Astrocyte (in vitro differentiated cells and primary cell): ENCODE data around the gene SLC8B1. TPM values are rescaled to one million over a fixed set of nuclear protein-coding genes. Genes with fewer than 3 reads are reported as not detected.

Experiments
- DNase-seq: peaks from one replicate; pipeline ENCODE4 v3.0.0-alpha.2; 2010; ENCODE audit warnings: low read depth
- FAIRE-seq: peaks from 2 replicates; lab custom pipeline; 2011; peaks lifted over from hg19 to GRCh38; lab: Jason Lieb, UNC
- H2AFZ ChIP-seq: 2 replicates; pipeline ENCODE4 v1.6.0; 2012; ENCODE audit warnings: low read depth, low read length, inconsistent platforms
- H3K27ac ChIP-seq: 2 replicates; pipeline ENCODE4 v1.5.1; 2011; ENCODE audit warnings: low read depth, low read length, inconsistent platforms
- H3K27me3 ChIP-seq: 2 replicates; pipeline ENCODE4 v1.6.0; 2011; ENCODE audit warnings: low read length, inconsistent platforms; ENCODE audit not compliant: insufficient read depth
- H3K36me3 ChIP-seq: 2 replicates; pipeline ENCODE4 v1.5.1; 2011; ENCODE audit warnings: low read length, inconsistent platforms; ENCODE audit not compliant: insufficient read depth
- H3K4me1 ChIP-seq: 2 replicates; pipeline ENCODE4 v1.5.1; 2011; ENCODE audit warnings: low read length, inconsistent platforms; ENCODE audit not compliant: insufficient read depth
- H3K4me2 ChIP-seq: 2 replicates; pipeline ENCODE4 v1.6.0; 2012; ENCODE audit warnings: low read length, inconsistent platforms
- H3K4me3 ChIP-seq: 2 replicates; pipeline ENCODE4 v1.5.1; 2011; ENCODE audit warnings: low read depth, mild to moderate bottlenecking, low read length, inconsistent platforms; ENCODE audit not compliant: insufficient read depth
- H3K79me2 ChIP-seq: 2 replicates; pipeline ENCODE4 v1.6.0; 2012; ENCODE audit warnings: mild to moderate bottlenecking, low read length, inconsistent platforms; ENCODE audit not compliant: insufficient read depth
- H3K9ac ChIP-seq: 2 replicates; pipeline ENCODE4 v1.6.0; 2012; ENCODE audit warnings: mild to moderate bottlenecking, low read length, inconsistent platforms
- H3K9me3 ChIP-seq: 2 replicates; pipeline ENCODE4 v1.5.1; 2012; ENCODE audit warnings: low read depth, mild to moderate bottlenecking, low read length, inconsistent platforms; ENCODE audit not compliant: insufficient read depth
- H4K20me1 ChIP-seq: 2 replicates; pipeline ENCODE4 v1.6.0; 2012; ENCODE audit warnings: low read length, inconsistent platforms; ENCODE audit not compliant: insufficient read depth
- H3K27ac Mint-ChIP-seq: one replicate; pipeline ENCODE4 v1.8.0; 2021; ENCODE audit warnings: mild to moderate bottlenecking, mixed read lengths; ENCODE audit not compliant: unreplicated experiment
- H3K27me3 Mint-ChIP-seq: one replicate; pipeline ENCODE4 v1.8.0; 2021; ENCODE audit warnings: low read depth, mixed read lengths; ENCODE audit not compliant: unreplicated experiment
- H3K36me3 Mint-ChIP-seq: one replicate; pipeline ENCODE4 v1.8.0; 2021; ENCODE audit warnings: low read depth, mixed read lengths; ENCODE audit not compliant: unreplicated experiment
- H3K4me1 Mint-ChIP-seq: one replicate; pipeline ENCODE4 v1.8.0; 2021; ENCODE audit warnings: low read depth, mixed read lengths; ENCODE audit not compliant: unreplicated experiment
- H3K4me3 Mint-ChIP-seq: one replicate; pipeline ENCODE4 v1.8.0; 2021; ENCODE audit warnings: mild to moderate bottlenecking, moderate library complexity, mixed read lengths; ENCODE audit not compliant: unreplicated experiment
- H3K9me3 Mint-ChIP-seq: one replicate; pipeline ENCODE4 v1.8.0; 2021; ENCODE audit warnings: mild to moderate bottlenecking, mixed read lengths; ENCODE audit not compliant: unreplicated experiment
- EZH2 ChIP-seq: IDR thresholded peaks from 2 replicates; pipeline ENCODE4 v1.6.1; 2012; ENCODE audit warnings: mild to moderate bottlenecking, low read length, inconsistent platforms; ENCODE audit not compliant: insufficient read depth
- total RNA-seq: library from RNA; stranded (reverse); gene quantifications from 2 replicates; pipeline ENCODE4 v1.2.1, GENCODE V29; 2021
- TF ChIP-seq, protein P1 (sequence below): IDR thresholded peaks from 2 replicates; pipeline ENCODE4 v1.5.1; 2011; ENCODE audit warnings: low read depth, mild to moderate bottlenecking, inconsistent platforms, low read length, moderate library complexity; ENCODE audit not compliant: insufficient read depth

Gene SLC8B1
- total RNA-seq, 1 donor from 2014 or later, result 8.6 TPM

DNA sequence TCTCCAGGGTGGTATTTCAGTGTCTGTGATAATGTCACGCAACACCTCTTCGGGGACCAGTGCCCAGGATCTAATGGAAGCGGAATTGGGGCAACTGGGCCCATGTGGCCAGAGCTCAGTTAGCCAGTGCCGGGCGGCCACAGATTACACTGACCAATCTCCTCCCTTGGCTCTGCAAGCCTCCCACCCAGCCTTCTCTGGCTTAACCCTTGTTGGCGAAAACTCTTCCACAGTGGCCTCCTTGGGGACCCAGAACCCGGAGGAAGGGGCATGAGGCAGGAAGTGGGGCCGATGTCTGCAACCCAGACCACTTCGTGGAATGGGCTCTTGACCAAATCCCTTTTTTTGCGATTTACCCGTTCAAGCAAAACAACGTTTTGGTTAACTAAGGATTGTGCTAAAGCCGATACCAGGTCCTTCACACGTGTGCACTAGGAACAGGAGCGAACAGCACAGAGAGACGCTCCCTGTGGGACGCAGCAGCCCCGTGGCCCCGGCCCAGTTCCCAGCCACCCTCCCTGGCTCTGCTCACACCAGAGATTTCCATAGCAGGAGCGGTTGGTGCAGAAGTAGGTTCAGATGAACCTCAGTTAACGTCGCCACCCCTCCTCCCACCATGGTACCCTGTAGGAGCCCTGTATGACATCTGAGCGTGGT, 38.2 kb downstream of the SLC8B1 start:
- no peak overlapping the region for H2AFZ ChIP-seq
- no peaks in the 10 kb centered on the region for H3K36me3 ChIP-seq
- H3K4me3 Mint-ChIP-seq, result no peak overlapping the region
- peaks cover 23% of the 10 kb centered on the region for H3K36me3 Mint-ChIP-seq
- H3K9me3 ChIP-seq, result no peaks in the 10 kb centered on the region
- no peak overlapping the region for H3K4me2 ChIP-seq
- H3K4me1 ChIP-seq, result peaks cover 14% of the 10 kb centered on the region
- H3K4me1 Mint-ChIP-seq, result peaks cover 19% of the 10 kb centered on the region
- no peaks in the 10 kb centered on the region for H3K27me3 Mint-ChIP-seq
- H3K27me3 ChIP-seq, result no peaks in the 10 kb centered on the region
- H3K27ac Mint-ChIP-seq, result no peak overlapping the region
- H3K27ac ChIP-seq, result no peak overlapping the region
- no peak overlapping the region for H3K9ac ChIP-seq
- no peaks in the 10 kb centered on the region for H3K9me3 Mint-ChIP-seq
- no peaks in the 10 kb centered on the region for H3K79me2 ChIP-seq
- no peak overlapping the region for H3K4me3 ChIP-seq
- no peak for DNase-seq
- TF ChIP-seq, protein P1, sequence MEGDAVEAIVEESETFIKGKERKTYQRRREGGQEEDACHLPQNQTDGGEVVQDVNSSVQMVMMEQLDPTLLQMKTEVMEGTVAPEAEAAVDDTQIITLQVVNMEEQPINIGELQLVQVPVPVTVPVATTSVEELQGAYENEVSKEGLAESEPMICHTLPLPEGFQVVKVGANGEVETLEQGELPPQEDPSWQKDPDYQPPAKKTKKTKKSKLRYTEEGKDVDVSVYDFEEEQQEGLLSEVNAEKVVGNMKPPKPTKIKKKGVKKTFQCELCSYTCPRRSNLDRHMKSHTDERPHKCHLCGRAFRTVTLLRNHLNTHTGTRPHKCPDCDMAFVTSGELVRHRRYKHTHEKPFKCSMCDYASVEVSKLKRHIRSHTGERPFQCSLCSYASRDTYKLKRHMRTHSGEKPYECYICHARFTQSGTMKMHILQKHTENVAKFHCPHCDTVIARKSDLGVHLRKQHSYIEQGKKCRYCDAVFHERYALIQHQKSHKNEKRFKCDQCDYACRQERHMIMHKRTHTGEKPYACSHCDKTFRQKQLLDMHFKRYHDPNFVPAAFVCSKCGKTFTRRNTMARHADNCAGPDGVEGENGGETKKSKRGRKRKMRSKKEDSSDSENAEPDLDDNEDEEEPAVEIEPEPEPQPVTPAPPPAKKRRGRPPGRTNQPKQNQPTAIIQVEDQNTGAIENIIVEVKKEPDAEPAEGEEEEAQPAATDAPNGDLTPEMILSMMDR, result no peak
- TF ChIP-seq EZH2, result no peak
- no peak for FAIRE-seq
- H4K20me1 ChIP-seq, result no peaks in the 10 kb centered on the region

DNA sequence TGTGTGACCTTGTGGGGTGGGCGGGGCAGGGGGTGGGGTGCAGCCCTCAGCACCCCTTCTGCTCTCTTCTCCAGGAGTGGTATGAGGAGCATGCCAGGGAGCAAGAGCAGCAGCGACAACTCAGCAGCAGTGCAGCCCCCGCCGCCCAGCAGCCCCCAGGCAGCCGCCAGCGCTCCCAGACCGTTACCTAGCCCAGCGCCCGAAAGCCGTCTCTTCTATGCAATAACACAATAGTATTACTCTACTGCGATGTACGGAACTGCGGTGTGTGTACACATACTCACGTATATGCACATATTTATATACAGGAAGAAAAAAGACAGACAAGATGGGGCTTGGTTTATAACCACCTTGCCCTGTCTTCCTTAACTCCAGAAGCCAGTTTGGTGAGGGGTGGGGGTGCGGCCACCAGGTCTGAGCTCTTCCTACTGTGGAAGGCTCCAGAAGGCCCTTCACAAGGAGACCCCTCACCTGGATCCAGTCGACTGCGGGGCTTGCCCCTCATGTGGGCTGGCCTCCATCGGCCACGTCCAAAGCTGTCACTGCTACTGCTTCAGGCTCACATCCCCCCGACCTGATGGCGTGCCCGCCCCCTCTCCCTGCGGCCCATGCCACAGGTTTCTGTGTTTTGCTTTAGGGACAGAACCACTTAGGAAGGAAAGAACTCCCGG, 38.9 kb downstream of the SLC8B1 start:
- H3K9me3 Mint-ChIP-seq, result no peaks in the 10 kb centered on the region
- Histone ChIP-seq H3K36me3 (no peaks in the 10 kb centered on the region), H3K4me3 (no peak overlapping the region), H4K20me1 (no peaks in the 10 kb centered on the region), H3K27me3 (no peaks in the 10 kb centered on the region), H3K9me3 (no peaks in the 10 kb centered on the region), H3K4me2 (no peak overlapping the region), H2AFZ (no peak overlapping the region), H3K79me2 (no peaks in the 10 kb centered on the region), H3K9ac (no peak overlapping the region), H3K27ac (no peak overlapping the region), H3K4me1 (peaks cover 14% of the 10 kb centered on the region)
- H3K4me1 Mint-ChIP-seq, result peaks cover 19% of the 10 kb centered on the region
- no peaks in the 10 kb centered on the region for H3K27me3 Mint-ChIP-seq
- DNase-seq, result no peak
- H3K4me3 Mint-ChIP-seq, result no peak overlapping the region
- TF ChIP-seq EZH2, result no peak
- TF ChIP-seq, protein P1, result no peak
- no peak for FAIRE-seq
- H3K36me3 Mint-ChIP-seq, result peaks cover 27% of the 10 kb centered on the region
- no peak overlapping the region for H3K27ac Mint-ChIP-seq

DNA sequence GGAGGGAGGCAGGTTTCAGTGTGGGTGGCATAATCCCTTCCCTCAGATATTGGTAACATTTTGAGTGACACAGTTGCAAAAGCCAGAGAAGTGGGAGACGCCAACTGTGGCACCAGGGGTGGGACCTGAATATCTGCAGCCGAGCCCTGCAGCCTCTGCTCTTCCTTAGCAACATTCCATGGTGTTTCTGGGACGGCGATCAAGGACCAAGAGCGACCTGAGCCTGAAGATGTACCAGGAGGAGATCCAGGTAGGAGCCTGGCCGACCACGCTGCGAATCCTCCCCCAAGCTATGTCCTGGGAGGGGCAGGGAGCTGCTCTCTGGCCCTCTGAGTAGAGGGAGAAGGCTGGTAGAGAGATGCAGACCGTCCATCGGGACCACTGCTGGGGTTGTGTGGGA, 41.8 kb downstream of the SLC8B1 start:
- H3K4me2 ChIP-seq, result no peak overlapping the region
- H3K9me3 ChIP-seq, result no peaks in the 10 kb centered on the region
- FAIRE-seq, result no peak
- no peak overlapping the region for H3K27ac Mint-ChIP-seq
- H3K4me3 Mint-ChIP-seq, result no peak overlapping the region
- H3K9me3 Mint-ChIP-seq, result no peaks in the 10 kb centered on the region
- no peak overlapping the region for H3K4me3 ChIP-seq
- no peak overlapping the region for H3K27ac ChIP-seq
- H3K27me3 ChIP-seq, result no peaks in the 10 kb centered on the region
- H3K9ac ChIP-seq, result no peak overlapping the region
- no peaks in the 10 kb centered on the region for H3K36me3 ChIP-seq
- no peak for DNase-seq
- peaks cover 30% of the 10 kb centered on the region for H3K36me3 Mint-ChIP-seq
- no peaks in the 10 kb centered on the region for H4K20me1 ChIP-seq
- H2AFZ ChIP-seq, result no peak overlapping the region
- peaks cover 6% of the 10 kb centered on the region for H3K4me1 Mint-ChIP-seq
- no peaks in the 10 kb centered on the region for H3K79me2 ChIP-seq
- no peaks in the 10 kb centered on the region for H3K4me1 ChIP-seq
- no peaks in the 10 kb centered on the region for H3K27me3 Mint-ChIP-seq
- TF ChIP-seq, protein P1, result no peak
- TF ChIP-seq EZH2, result no peak
